ACHN (cell line): Measurements from ENCODE around the gene YWHAB.

Experiments used
- DNase-seq: peaks from one replicate; pipeline ENCODE4 v3.0.0-alpha.2; 2015
- in situ Hi-C: cut with HindIII; loops from 2 replicates; pipeline ENCODE4 v1.10.0; 2017; ENCODE audit warnings: low sequenced_read_pairs, low pct_ligation_motif_present, low pct_unique_long_range_greater_than_20kb

YWHAB gene

GRCh38 chr20:44908987-44909871 is 23.7 kb downstream of the YWHAB start:
- in situ Hi-C loops: no loop called here
- DNase-seq: no peak

- in situ Hi-C loops: no loop called here
- DNase-seq: peak; percentile 67
Observed at GRCh38 chr20:44909872-44910689, 24.6 kb downstream of the YWHAB start, which contains the start of gene PABPC1L. Gene PABPC1L, plus strand, starts transcription at chr20:44910060. Its CDS starts 84 bp downstream, at chr20:44910144.

- in situ Hi-C loops: no loop called here
- no peak for DNase-seq
Observed at GRCh38 chr20:44910690-44911262, 25.3 kb downstream of the YWHAB start.

GRCh38 chr20:44911264-44911921 is 25.9 kb downstream of the YWHAB start:
- DNase-seq: peak; percentile 75
- in situ Hi-C loops: no loop called here

GRCh38 chr20:44912189-44912588 is 26.7 kb downstream of the YWHAB start:
- in situ Hi-C loops: no loop called here
- DNase-seq: no peak

- in situ Hi-C loops: no loop called here
- DNase-seq: no peak
Observed at GRCh38 chr20:44914924-44915323, 29.4 kb downstream of the YWHAB start.

GRCh38 chr20:44916586-44916985 is 31.1 kb downstream of the YWHAB start:
- no peak for DNase-seq
- in situ Hi-C loops: no loop called here

- in situ Hi-C loops: no loop called here
- DNase-seq: no peak
Observed at GRCh38 chr20:44917399-44917798, 31.9 kb downstream of the YWHAB start.

- in situ Hi-C loops: no loop called here
- DNase-seq: no peak
Observed at GRCh38 chr20:44918342-44918741, 32.8 kb downstream of the YWHAB start.

- DNase-seq: no peak
- in situ Hi-C loops: no loop called here
Observed at GRCh38 chr20:44918761-44919160, 33.3 kb downstream of the YWHAB start.

- in situ Hi-C loops: no loop called here
- DNase-seq: no peak
Observed at GRCh38 chr20:44921447-44921846, 35.9 kb downstream of the YWHAB start.

- no peak for DNase-seq
- in situ Hi-C loops: no loop called here
Observed at GRCh38 chr20:44924541-44924940, 39.0 kb downstream of the YWHAB start.

- in situ Hi-C loops: no loop called here
- no peak for DNase-seq
Observed at GRCh38 chr20:44928595-44928994, 43.1 kb downstream of the YWHAB start.

GRCh38 chr20:44930517-44931168 is 45.1 kb downstream of the YWHAB start:
- in situ Hi-C loops: no loop called here
- DNase-seq: no peak

GRCh38 chr20:44931911-44932310 is 46.4 kb downstream of the YWHAB start:
- DNase-seq: no peak
- in situ Hi-C loops: no loop called here

- in situ Hi-C loops: no loop called here
- DNase-seq: no peak
Observed at GRCh38 chr20:44932916-44933315, 47.4 kb downstream of the YWHAB start.

- no peak for DNase-seq
- in situ Hi-C loops: no loop called here
Observed at GRCh38 chr20:44936510-44936909, 51.0 kb downstream of the YWHAB start.

- in situ Hi-C loops: no loop called here
- DNase-seq: no peak
Observed at GRCh38 chr20:44938637-44939036, 53.1 kb downstream of the YWHAB start.
